Heart right ventricle (tissue), 16 donors: ENCODE results near the gene OR2T35. TPM values are rescaled to one million over a fixed set of nuclear protein-coding genes. Genes with fewer than 3 reads are reported as not detected.
"Not testable (repeated sequence)": the region's sequence is repeated elsewhere in the genome, so short reads cannot be mapped to it uniquely, and the experiment has no call there.

Source experiments
- ATAC-seq, 8 donors: fragments of 200-7000 bp; cut with Tn5 transposase; one replicate each; pipeline ENCODE4 v1.9.1; 2020; ENCODE audit warnings: mild to moderate bottlenecking in 8 of 8, moderate library complexity in 8 of 8, moderate number of reproducible peaks in 1 of 8
- DNase-seq, 2 donors: peaks; one replicate each; pipeline ENCODE4 v3.0.0-alpha.2; 2020
- H3K27ac ChIP-seq, 10 donors: fragments of 200-600 bp; sonication (generic) in 2 of 10; one replicate each; pipeline versions ENCODE4 v1.5.0 to v1.8.0; 2020 to 2022; ENCODE audit warnings: mild to moderate bottlenecking in 3 of 10
- H3K27me3 ChIP-seq, 7 donors: fragments of 200-600 bp; one replicate each; pipeline ENCODE4 v1.8.0; 2021 to 2022; ENCODE audit warnings: mild to moderate bottlenecking in 2 of 7
- H3K36me3 ChIP-seq, 9 donors: fragments of 200-600 bp; sonication (generic) in 1 of 9; one replicate each; pipeline versions ENCODE4 v1.5.0 to v1.8.0; 2020 to 2022; ENCODE audit warnings: mild to moderate bottlenecking in 2 of 9
- H3K4me1 ChIP-seq, 9 donors: fragments of 200-600 bp; sonication (generic) in 1 of 9; one replicate each; pipeline versions ENCODE4 v1.5.0 to v1.8.0; 2020 to 2022; ENCODE audit warnings: mild to moderate bottlenecking in 4 of 9
- H3K4me3 ChIP-seq, 10 donors: fragments of 200-600 bp; sonication (generic) in 2 of 10; one replicate each; pipeline versions ENCODE4 v1.5.0 to v1.8.0; 2020 to 2022; ENCODE audit warnings: mild to moderate bottlenecking in 7 of 10, moderate library complexity in 2 of 10
- H3K9me3 ChIP-seq, 11 donors: fragments of 200-600 bp in 10 of 11; sonication (generic) in 2 of 11; one replicate each; pipeline versions ENCODE4 v1.5.0 to v1.8.0; 2013 to 2022; ENCODE audit warnings: mild to moderate bottlenecking in 2 of 11, control low read depth in 1 of 11, moderate library complexity in 1 of 11
- CTCF ChIP-seq, 9 donors: fragments of 200-600 bp; sonication (generic) in 2 of 9; IDR thresholded peaks; one replicate each; pipeline versions ENCODE4 v1.5.0 to v1.8.0; 2021 to 2022; ENCODE audit warnings: antibody characterized with exemption in 9 of 9, mild to moderate bottlenecking in 5 of 9, moderate library complexity in 1 of 9
- WGBS, 2 donors: extraction: QIAGEN DNeasy Blood & Tissue Kit; methylation state at CpG; one replicate each; pipeline ENCODE4 v1.1.7; 2013; ENCODE audit warnings: inconsistent platforms in 1 of 2; 5-methylcytosine and 5-hydroxymethylcytosine counted together
- intact Hi-C, 10 donors: fragments of 100-400 bp; cut with DNase I; formaldehyde crosslinking; loops; one replicate each; pipeline versions ENCODE4 v1.11.1 to v1.14.2; 2022
- polyA plus RNA-seq, 2 donors: library from polyadenylated mRNA; stranded (reverse); fragments of 200-250 nt; gene quantifications; one replicate each; pipeline ENCODE4 v1.2.3, GENCODE V29; 2013
- total RNA-seq, 10 donors: library from RNA; stranded (reverse); fragmentation: NEBNext Ultra II Directional in 3 of 10; extraction: Animal tissue kit (Norgen Biotek cat#: 25700) in 3 of 10; gene quantifications; one replicate each; pipeline versions ENCODE4 v1.2.1 to v1.2.4, GENCODE V29; 2021 to 2023
- donor health status: Arrhythmogenic right ventricular cardiomyopathy.
- donor health status: ischemic (EF 13 %, LVEDD 7.1; RV severe dilation, severe dysfunction).
- donor health status: healthy with polysubstance abuse.
- donor health status: DM: no; HTN: yes; CAD: no.
- donor health status: DM: no; HTN: no; CAD: no.
- donor health status: ischemic (EF 25% LVEDD 6.9; RV normal size, moderate dysfunction).
- donor health status: ischemic (EF 25% LVEDD 5.7; RV mildly dilated, moderate dysfunction).
- donor health status: healthy.
- donor health status: DM: yes; HTN: yes; CAD: no.
- donor health status: Ischemic cardiomyopathy.
- donor health status: ischemic (EF 35%, LVEDD 5.7; RV mildly dilated, moderate dysfunction).
- donor health status: nonischemic (EF 11% LVEDD 7.7; RV severe dilation, severe dysfunction).
- donor health status: DM: yes; HTN: yes; CAD: no.
- donor health status: PGD.
- donor health status: ischemic (EF 29% LVEDD 5.4; RV normal size, mild dysfunction).
- donor health status: nonischemic (EF 23%, LVEDD 6.1; RV moderate dilation, normal function).

The OR2T35 gene
- total and polyA plus RNA-seq, 12 donors = not detected

GRCh38 chr1:248681651-248682050, 36.6 kb upstream of the OR2T35 start:
- 84 to 89% methylated on average over 8 of the region's 8 CpGs for WGBS, 2 donors
- no peaks in the 10 kb centered on the region for H3K36me3 ChIP-seq
- intact Hi-C loops = no loop called here
- peaks cover 0 to 24% (median 5%) of the 10 kb centered on the region in 7 donors for H3K27me3 ChIP-seq
- H3K4me3 ChIP-seq = no peak overlapping the region
- no peaks in the 10 kb centered on the region for H3K9me3 ChIP-seq
- TF ChIP-seq CTCF (IDR thresholded peaks at IDR 0.05) = no peak
- no peak overlapping the region for H3K27ac ChIP-seq
- DNase-seq (no peak), ATAC-seq (no peak)
- H3K4me1 ChIP-seq = no peaks in the 10 kb centered on the region

- H3K36me3 ChIP-seq = no peaks in the 10 kb centered on the region
- peaks cover 0 to 23% (median 4%) of the 10 kb centered on the region in 11 donors for H3K9me3 ChIP-seq
- no peak for ATAC-seq
- no peak for DNase-seq
- TF ChIP-seq CTCF (IDR thresholded peaks at IDR 0.05) = no peak
- H3K27ac ChIP-seq = no peak overlapping the region
- H3K4me1 ChIP-seq = no peaks in the 10 kb centered on the region
- 52 to 72% methylated on average over 1 of the region's 1 CpG for WGBS, 2 donors
- H3K4me3 ChIP-seq = no peak overlapping the region
- peaks cover 0 to 4% (median 0%) of the 10 kb centered on the region in 7 donors for H3K27me3 ChIP-seq
- intact Hi-C loops = no loop called here
Observed at GRCh38 chr1:248670003-248670402, 24.9 kb upstream of the OR2T35 start.

- not testable (repeated sequence) for H3K36me3 ChIP-seq
Observed at GRCh38 chr1:248663453-248664328, 18.6 kb upstream of the OR2T35 start.

GRCh38 chr1:248656797-248657196, 11.7 kb upstream of the OR2T35 start:
- 80 to 88% methylated on average over 4 to 5 of the region's 6 CpGs for WGBS, 2 donors
- intact Hi-C loops, H3K27ac ChIP-seq, H3K27me3 ChIP-seq, DNase-seq, H3K36me3 ChIP-seq, H3K4me1 ChIP-seq, H3K9me3 ChIP-seq, H3K4me3 ChIP-seq, ATAC-seq: not testable (repeated sequence)

More at GRCh38 chr1:248663453-248664328, 18.6 kb upstream of the OR2T35 start:
- intact Hi-C loops, ATAC-seq, H3K4me1 ChIP-seq, DNase-seq, H3K9me3 ChIP-seq, H3K27me3 ChIP-seq, H3K4me3 ChIP-seq, H3K27ac ChIP-seq: not testable (repeated sequence)
- 64 to 66% methylated on average over 5 of the region's 5 CpGs for WGBS, 2 donors

- H3K27ac ChIP-seq, H3K9me3 ChIP-seq, H3K4me1 ChIP-seq, H3K27me3 ChIP-seq, DNase-seq, intact Hi-C loops, ATAC-seq, H3K4me3 ChIP-seq, H3K36me3 ChIP-seq: not testable (repeated sequence)
- 59% methylated on average over 2 of the region's 3 CpGs; no CpG with 5 or more reads in 1 of the 2 donors for WGBS, 2 donors
Observed at GRCh38 chr1:248655354-248655753, 10.3 kb upstream of the OR2T35 start, which contains the start of gene OR2T27. Gene OR2T27 (minus strand): TSS chr1:248655528. CDS start chr1:248650884, 4,644 bp downstream.

GRCh38 chr1:248648770-248649536, 3.9 kb upstream of the OR2T35 start:
- intact Hi-C loops, ATAC-seq, DNase-seq, H3K9me3 ChIP-seq, H3K27ac ChIP-seq, H3K4me3 ChIP-seq, H3K36me3 ChIP-seq, H3K27me3 ChIP-seq, H3K4me1 ChIP-seq: not testable (repeated sequence)
- WGBS, 2 donors = no CpG with 5 or more reads among the region's 1 CpG

- intact Hi-C loops, DNase-seq, H3K4me3 ChIP-seq, H3K36me3 ChIP-seq, ATAC-seq, H3K9me3 ChIP-seq, H3K27ac ChIP-seq, H3K27me3 ChIP-seq, H3K4me1 ChIP-seq: not testable (repeated sequence)
- no CpG with 5 or more reads among the region's 4 CpGs for whole genome bisulfite sequencing, 2 donors
Observed at GRCh38 chr1:248642971-248643651, 2.0 kb downstream of the OR2T35 start.

- H3K4me3 ChIP-seq, H3K4me1 ChIP-seq, DNase-seq, H3K27ac ChIP-seq, H3K36me3 ChIP-seq, H3K27me3 ChIP-seq, H3K9me3 ChIP-seq, intact Hi-C loops, ATAC-seq: not testable (repeated sequence)
- WGBS, 2 donors = 90 to 100% methylated on average over 2 to 4 of the region's 5 CpGs
Observed at GRCh38 chr1:248641583-248641982, 3.5 kb downstream of the OR2T35 start.
